GM19043 (cell line): Measurements from ENCODE around the gene PRTFDC1.
"Not testable (repeated sequence)": the region's sequence is repeated elsewhere in the genome, so short reads cannot be mapped to it uniquely, and the experiment has no call there.

Experiments
- ATAC-seq: cut with Tn5 transposase; IDR thresholded peaks from one replicate; pipeline ENCODE4 v1.9.1; 2021; ENCODE audit warnings: low read depth; ENCODE audit not compliant: unreplicated experiment

The PRTFDC1 gene

DNA sequence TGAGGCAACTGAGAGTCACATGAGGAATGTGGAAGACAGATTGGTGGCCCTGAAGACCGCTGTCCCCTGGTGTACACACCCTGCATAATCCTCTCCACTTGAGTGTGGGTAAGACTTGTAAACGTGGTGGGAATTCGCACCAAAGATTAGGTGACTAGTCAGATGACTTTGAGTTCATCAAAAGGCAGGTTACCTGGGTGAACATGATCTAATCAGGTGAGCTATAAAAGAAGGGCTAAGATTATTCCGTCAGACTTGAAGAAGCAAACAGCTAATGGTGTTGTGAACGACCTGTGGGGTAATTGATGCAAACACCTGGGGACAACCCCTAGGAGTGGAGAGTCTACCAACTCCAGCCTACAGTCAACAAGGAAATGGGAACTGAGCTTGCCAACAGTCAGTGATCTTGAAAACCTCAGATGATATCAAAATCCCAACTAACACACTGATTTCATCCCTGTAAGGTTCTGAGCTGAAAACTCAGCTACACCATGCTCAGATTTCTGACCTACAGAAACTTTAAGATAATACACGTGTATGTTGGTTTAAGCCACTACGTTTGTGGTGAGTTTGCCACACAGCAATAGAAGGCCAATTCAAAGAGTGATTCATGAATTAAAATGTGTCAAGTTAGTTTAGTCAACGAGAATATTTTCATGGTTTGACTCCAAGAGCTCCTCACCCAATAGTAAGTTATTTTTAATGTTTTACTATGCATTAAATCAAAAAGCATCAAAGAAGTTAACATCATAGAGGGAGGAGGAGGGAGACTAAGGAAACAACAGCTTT, 16.7 kb downstream of the PRTFDC1 start:
- no peak for ATAC-seq

DNA sequence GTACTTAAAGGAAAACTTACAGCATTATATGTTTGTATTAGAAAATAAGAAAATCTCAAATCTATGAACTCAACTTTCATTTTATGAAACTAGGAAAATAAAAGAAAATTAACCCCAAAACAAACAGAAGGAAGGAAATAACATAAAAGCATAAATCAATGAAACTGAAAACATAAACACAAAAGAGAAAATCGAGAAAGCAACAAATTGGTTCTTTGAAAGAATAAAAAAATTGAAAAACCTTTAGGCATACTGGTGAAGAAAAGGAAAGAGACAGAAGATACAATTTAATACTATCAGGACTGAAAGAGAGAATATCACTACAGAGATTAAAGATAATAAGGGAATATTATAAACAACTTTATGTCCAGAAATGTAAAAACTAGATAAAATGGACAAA, 21.2 kb downstream of the PRTFDC1 start:
- ATAC-seq = no peak

DNA sequence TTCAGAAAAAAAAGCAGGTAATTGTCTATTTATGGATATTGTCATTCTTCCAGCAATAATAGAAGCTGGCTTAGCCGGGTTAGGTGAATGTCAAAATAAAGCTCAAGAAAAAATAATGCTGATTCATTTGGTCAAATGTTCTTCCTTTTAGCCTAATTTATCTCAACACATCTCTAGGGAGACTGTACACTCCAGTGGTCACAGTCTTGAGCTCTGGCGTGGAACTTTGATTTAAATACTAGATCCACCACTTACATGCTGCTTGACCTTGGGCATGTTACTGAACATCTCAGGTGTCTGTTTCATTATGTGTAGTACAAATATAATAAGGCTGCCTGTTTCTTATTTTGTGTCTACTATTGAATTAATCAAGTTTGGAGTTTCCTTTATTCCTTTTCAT, 22.0 kb downstream of the PRTFDC1 start:
- no peak for ATAC-seq

DNA sequence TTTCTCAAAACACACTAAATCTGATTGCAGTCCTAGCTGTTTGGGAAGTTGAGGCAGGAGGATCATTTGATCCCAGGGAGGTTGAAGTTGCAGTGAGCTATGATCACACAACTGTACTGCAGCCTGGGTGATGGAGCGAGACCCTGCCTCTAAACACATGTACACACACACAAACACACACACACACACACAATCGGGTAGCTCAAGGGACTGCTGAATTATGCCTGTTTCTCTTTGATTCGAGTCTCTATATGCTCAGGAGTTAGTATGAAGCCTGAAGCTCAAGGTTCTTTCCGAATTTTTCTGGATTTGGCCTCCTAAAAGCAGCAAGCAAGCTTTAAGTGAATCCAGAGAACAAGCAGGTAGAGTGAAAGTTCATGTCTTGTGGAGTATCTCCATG, 22.5 kb downstream of the PRTFDC1 start:
- ATAC-seq = no peak

DNA sequence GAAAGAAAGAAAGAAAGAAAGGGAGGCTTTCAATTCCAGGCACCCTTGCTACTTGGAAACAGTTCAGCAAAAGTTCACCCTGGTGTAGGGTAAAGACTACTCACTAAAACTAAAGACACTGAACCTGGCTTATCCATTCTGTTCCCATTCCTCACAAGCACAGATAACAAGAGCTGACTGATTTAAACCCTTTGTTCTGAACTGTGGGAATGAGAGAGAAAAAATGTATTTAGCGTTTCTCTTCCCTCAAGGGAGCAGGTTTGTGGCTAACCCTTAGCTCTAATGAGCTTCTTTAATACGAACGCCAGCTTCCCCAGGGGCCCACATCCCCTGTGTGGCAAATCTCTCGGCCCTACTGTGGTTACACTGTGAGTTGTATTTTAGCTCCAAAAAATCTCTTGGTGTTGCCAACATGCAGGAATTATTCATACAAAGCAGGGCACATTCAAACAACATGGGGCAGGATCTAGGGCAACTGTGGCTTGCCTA, 23.3 kb downstream of the PRTFDC1 start:
- ATAC-seq = no peak

DNA sequence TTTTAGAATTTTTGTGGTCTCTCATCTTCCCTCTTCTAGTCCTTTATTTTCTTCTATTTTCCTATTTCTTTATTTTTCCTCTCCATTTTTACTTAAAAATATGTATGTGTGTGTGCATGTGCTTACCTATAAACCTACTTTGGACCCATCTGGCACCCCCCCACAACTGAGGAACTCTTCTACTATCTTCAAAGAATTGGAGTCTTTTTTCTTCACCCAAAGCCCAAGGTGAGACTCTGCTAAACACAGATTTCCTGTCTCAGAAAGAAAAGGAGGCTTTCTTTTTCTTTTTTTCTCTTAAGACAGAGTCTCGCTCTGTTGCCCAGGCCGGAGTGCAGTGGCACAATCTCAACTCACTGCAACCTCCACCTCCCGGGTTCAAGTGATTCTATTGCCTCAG, 24.2 kb downstream of the PRTFDC1 start:
- ATAC-seq = no peak

DNA sequence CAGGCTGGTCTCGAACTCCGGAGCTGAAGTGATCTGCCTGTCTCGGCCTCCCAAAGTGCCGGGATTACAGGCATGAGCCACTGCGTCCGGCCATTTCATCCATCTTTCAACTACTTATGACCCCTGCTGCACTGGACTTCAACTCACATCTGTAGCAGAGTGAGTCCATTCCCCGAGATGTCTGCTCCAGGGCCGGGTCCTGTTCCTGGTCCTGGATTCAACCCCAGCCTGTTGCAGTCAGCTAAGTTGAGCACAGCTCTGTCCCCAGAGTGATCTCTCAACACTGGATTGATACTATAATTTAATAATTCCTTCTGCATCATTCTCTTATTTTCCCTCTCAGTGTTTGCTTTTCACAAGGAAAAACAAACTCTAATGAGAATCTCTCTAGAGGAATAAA, 25.8 kb downstream of the PRTFDC1 start:
- ATAC-seq = no peak

DNA sequence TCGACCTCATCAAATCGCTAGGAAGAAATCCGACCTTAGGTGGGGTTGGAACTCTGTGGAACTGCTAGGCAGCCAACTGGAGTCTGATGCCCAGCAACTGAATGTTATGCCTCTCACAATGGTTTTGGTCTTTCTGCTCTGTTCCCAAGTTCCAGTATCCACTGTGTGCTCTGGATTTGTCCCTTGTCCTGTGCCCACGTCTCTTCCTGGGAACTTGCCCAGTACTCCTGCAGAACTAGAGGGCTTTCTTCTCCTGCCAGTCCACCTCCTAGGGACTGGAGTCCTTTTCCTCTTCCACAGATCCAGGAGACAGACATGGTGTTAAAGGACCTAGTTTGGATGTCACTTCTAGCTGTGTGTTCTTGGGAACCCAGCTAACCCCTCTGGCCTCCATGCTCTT, 26.6 kb downstream of the PRTFDC1 start:
- no peak for ATAC-seq

DNA sequence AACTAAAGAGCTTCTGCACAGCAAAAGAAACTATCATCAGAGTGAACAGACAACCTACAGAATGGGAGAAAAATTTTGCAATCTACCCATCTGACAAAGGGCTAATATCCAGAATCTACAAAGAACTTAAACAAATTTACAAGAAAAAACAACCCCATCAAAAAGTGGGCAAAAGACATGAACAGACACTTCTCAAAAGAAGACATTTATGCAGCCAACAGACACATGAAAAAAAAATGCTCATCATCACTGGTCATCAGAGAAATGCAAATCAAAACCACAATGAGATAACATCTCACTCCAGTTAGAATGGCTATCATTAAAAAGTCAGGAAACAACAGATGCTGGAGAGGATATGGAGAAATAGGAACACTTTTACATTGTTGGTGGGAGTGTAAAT, 27.9 kb downstream of the PRTFDC1 start:
- ATAC-seq = not testable (repeated sequence)

DNA sequence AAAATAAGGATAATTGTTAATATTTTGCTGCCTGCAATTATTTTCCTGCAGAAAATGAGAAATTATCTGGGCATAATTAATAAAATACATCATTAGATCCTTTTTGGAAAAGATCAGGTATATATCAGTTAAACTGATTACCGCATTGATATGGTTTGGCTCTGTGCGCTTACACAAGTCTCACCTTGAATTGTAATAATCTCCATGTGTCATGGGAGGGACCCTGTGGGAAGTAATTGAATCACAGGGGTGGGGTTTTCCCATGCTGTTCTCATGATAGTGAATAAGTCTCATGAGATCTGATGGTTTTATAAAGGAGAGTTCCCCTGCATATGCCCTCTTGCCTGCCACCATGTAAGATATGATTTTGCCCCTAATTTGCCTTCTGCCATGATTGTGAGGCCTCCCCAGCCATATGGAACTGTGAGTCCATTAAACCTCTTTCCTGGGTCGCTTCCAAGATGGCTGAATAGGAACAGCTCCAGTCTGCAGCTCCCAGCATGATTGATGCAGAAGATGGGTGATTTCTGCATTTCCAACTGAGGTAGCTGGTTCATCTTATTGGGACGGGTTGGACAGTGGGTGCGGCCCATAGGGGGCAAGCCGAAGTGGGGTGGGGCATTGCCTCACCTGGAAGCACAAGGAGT, 30.1 kb downstream of the PRTFDC1 start:
- not testable (repeated sequence) for ATAC-seq

DNA sequence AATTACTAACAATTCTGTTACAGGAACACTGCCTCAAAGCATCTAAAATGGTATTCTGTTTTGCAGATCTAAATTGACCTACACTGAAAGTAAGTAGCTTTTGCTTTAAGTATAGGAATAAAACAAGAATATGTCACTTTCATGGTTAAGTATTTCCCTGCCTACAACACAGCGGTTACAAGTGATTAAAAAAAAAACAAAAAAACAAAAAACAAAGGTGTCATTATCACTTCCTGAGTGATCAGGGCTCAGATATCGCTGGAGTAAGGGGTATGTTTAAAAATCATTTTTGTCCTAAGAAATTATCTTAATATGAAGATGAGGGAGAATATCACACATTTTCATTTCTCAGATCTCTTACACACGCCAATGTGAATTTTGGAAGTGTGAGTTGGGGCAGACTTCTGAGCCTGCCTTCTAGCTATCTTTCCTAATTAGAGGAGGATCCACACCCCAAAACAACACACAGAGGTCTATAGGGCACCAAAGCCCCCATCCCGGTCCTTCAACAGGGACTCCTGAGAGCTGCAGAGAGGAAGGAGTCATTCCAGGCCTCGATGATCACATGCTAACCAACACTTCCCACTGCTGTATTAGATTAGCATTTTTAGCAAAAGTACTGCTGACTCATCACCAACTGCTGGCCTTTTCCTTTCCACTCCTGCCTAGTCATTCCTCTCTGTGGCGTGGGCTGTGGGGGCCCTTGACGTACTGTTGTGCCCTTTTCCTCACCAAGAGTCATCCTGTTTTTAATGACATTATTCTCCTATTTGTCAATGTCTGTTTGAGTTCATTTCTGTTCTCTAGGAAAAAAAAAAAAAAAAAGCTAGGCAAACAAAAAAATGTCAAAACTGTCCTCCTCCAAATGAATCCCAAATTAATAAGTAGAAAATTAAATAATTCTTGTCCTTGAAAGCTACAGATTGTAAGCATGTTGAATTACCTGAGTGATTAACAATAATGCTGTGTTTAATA, 31.2 kb downstream of the PRTFDC1 start:
- no peak for ATAC-seq

DNA sequence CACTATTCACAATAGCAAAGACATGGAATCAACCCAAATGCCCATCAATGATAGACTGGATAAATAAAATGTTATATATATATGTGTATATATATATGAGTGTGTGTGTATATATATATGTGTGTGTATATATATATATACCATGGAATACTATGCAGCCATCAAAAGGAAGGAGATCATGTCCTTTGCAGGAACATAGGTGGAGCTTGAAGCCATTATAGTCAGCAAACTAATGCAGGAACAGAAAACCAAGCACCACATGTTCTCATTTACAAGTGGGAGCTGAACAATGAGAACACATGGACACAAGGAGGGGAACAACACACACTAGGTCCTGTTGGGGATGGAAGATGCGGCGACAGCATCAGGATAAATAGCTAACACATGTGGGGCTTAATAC, 32.2 kb downstream of the PRTFDC1 start:
- ATAC-seq = not testable (repeated sequence)

DNA sequence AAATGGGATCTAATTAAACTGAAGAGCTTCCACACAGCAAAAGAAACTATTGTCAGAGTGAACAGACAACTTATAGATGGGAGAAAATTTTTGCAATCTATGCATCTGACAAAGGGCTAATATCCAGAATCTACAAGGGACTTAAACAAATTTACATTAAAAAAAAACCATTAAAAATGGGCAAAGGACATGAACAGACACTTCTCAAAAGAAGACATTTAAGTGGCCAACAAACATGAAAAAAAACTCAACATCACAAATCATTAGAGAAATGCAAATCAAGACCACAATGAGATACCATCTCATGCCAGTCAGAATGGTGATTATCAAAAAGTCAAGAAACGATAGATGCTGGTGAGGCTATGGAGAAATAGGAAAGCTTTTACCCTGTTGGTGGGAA, 32.8 kb downstream of the PRTFDC1 start:
- ATAC-seq = not testable (repeated sequence)

DNA sequence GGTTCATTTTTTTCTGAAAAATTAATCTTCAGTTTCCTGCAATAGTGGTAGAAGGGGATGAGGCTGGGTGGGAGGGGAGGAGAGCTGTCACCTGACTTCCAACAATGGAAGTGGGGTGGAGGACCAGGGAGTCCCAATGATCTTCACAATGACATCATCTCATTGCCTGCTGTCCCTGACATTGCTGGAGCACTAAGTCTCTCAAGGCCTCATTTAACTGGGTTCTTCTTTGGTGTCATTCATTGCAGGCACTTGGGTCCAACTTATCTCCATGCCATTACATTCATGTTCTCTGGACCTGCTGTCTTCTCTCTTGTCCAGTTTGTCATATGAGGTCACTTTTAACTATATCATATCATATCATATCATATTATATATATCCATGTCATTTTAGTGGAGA, 34.4 kb downstream of the PRTFDC1 start:
- no peak for ATAC-seq

DNA sequence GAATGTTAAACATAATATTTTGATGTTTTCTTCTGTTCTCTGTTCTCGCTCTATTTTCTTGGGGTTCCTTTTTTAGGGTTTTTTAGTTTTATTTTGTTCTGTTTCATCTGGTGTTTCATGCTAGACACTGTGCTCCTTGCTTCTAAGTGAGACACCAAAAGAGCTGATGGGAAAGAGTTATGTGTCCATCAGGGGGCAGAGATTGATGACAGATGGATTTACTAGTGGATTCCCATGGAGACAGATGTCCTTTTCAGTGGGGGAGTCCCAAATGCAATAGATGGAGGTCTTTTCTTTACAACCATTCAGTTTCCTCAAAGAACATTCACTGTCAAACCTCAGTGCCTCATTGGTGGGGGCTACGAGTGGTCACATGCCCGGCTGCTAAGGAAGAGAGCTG, 34.9 kb downstream of the PRTFDC1 start:
- no peak for ATAC-seq

DNA sequence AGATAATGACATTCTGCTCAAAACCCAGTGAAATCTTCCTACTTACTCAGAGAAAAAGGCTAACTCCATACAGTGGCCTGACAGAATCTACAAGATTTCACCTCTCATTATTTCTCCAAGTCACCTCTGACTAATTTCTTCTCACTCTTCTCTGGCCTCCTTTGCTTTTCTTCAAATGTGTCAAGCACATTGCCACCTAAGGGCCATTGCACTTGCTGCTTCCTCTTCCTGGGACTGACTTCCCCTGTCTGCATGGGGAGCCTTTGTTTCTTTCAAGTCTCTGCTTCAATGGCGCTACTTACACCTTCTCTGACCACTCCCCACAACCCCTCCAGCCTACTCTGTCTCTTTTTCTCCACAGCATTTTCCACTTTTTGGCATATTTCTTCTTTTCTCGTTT, 36.0 kb downstream of the PRTFDC1 start:
- ATAC-seq = no peak

DNA sequence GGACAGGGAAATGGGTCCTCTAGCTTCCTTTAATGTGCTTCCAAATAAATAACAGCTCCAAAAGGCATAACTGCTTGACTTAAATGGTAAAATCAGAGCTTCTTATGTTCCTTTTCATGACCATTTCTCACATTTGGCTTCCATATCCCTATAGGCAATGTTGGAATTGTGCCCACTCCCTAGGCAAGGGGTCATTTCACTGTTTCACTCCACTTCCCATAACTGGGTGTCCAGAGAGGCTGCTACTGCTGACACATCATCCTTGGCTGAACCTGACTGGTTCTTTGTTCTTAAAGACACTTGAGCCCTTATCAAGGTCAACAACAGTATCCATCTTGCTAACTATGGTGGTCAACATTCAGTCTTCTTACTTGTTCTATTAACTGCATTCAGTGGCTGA, 37.1 kb downstream of the PRTFDC1 start:
- no peak for ATAC-seq

DNA sequence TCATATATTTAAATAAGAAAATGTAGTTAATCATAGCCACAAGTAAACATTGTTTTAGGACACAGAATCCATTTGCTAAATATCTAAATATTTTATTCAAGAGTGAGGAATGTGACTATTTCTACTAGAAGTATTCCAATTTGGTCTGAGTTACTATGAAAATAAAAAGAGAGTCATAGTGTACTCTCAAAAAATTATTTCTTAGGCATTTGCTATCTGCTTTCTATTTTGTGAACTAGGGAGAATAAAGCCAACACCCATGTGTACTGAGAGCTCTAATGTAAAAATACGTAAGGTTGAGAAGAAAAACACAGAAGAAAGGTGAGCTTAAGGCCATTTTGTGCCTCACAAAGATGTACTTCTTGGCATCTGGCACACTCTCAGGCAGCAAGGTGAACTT, 38.3 kb downstream of the PRTFDC1 start:
- ATAC-seq = no peak

DNA sequence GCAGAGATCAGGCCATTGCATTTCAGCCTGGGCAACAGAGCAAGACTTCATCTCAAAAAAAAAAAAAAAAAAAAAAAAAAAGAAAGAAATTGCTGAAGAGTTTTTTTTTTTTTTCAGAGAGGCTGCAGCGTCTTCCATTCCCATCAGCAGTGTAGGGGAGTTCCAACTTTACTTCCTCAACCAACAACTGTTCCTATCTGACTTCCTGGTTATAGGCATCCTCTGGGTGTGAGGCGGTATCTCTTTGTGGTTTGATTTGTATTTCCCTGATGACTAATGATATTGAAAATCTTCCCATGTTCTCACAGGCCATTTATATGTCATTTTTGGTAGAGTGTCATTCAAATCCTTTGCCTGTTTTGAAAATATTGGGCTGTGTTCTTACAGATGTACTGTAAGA, 40.2 kb downstream of the PRTFDC1 start:
- no peak for ATAC-seq

DNA sequence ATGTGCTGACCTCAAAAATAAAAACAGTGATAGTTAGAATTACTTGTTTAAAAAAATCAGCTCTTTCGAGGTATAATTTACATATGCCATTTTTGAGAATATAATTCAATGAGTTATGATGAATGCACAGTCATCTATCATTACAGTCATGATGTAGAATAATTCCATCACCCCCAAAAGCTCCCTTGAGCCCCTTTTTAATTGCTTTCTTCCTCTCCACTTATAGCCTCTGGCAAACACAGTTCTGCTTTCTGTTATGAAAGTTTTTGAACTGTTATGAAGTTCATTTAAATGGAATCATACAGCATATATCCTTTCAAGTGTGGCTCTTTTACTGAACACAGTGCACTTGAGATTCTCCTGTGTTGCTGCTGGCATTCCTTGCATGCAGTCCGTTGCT, 41.4 kb downstream of the PRTFDC1 start:
- ATAC-seq = no peak

DNA sequence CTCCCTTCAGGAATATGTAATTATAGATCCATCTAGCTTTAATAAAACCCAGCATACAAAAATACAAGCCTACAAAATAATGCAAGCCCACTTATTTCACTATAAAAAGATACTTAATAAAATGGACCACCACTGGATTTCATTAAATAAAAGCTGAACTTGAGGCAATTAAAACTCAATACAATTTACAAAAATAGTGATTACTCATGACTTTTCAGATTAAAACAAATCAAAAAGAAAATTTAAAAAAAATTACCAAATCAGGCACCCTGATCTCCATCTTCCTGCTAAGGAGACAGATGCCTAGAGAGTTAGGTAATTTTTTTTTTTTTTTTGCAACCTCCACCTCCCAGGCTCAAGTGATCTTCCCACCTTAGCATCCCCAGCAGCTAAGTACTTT, 41.8 kb downstream of the PRTFDC1 start:
- no peak for ATAC-seq
